Lower lobe of right lung (tissue), 2 donors: Measurements from ENCODE around the gene KIF26B. TPM values are rescaled to one million over a fixed set of nuclear protein-coding genes. Genes with fewer than 3 reads are reported as not detected.

ENCODE experiments used
- ATAC-seq, 2 donors: fragments of 200-7000 bp; cut with Tn5 transposase; one replicate each; pipeline ENCODE4 v1.9.1; 2020 to 2022; ENCODE audit warnings: mild to moderate bottlenecking in 2 of 2, moderate library complexity in 2 of 2
- DNase-seq: peaks from one replicate; pipeline ENCODE4 v3.0.0-alpha.2; 2020
- H3K27ac ChIP-seq: fragments of 200-600 bp; one replicate; pipeline ENCODE4 v1.8.0; 2022
- H3K27me3 ChIP-seq: fragments of 200-600 bp; one replicate; pipeline ENCODE4 v1.8.0; 2022; ENCODE audit warnings: low read depth
- H3K36me3 ChIP-seq: fragments of 200-600 bp; one replicate; pipeline ENCODE4 v1.8.0; 2022; ENCODE audit warnings: mild to moderate bottlenecking
- H3K4me1 ChIP-seq: fragments of 200-600 bp; one replicate; pipeline ENCODE4 v1.8.0; 2022
- H3K4me3 ChIP-seq: fragments of 200-600 bp; one replicate; pipeline ENCODE4 v1.8.0; 2022; ENCODE audit warnings: mild to moderate bottlenecking
- H3K9me3 ChIP-seq: fragments of 200-600 bp; one replicate; pipeline ENCODE4 v1.8.0; 2022
- intact Hi-C: fragments of 100-400 bp; cut with DNase I; formaldehyde crosslinking; loops from one replicate; pipeline ENCODE4 v1.11.0; 2022
- total RNA-seq: library from RNA; stranded (reverse); fragmentation: NEBNext Ultra II Directional; extraction: Animal tissue kit (Norgen Biotek cat#: 25700); gene quantifications from one replicate; pipeline ENCODE4 v1.2.1, GENCODE V29; 2021
- TF ChIP-seq, protein P1 (sequence below): fragments of 200-600 bp; IDR thresholded peaks from one replicate; pipeline ENCODE4 v1.8.0; 2022; ENCODE audit warnings: antibody characterized with exemption, mild to moderate bottlenecking
- donor health status: DM: no; HTN: yes; CAD: no; lungs with severe emphysema.

KIF26B gene
- total RNA-seq, 1 donor from 2014 or later: 1.2 TPM

DNA sequence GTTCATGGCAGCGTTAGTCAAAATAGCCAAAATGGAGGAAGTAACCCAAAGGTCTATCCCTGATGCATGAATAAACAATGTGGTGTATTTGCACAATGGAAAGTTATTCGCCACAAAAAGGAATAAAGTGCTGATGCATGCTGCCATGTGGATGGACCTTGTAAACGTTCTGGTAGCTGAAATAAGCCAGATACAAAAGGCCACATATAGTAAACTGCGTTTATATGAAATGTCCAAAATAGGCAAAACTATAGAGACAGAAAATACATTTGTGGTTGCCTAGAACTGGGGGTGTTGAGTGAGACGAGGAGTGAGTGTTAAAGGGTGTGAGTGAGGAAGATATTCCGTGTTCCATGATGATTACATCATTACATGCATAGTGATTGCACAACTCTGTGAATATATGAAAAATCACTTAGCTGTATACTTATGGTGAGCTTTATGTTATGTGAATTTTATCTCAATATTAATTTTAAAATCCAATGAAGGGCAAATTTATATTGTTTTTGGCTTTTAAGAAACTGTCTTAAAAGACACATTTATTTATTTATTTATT, 321.3 kb downstream of the KIF26B start:
- Histone ChIP-seq H3K27me3 (no peaks in the 10 kb centered on the region), H3K27ac (no peak overlapping the region), H3K9me3 (no peaks in the 10 kb centered on the region), H3K4me1 (no peaks in the 10 kb centered on the region), H3K4me3 (no peak overlapping the region), H3K36me3 (no peaks in the 10 kb centered on the region)
- TF ChIP-seq, protein P1, sequence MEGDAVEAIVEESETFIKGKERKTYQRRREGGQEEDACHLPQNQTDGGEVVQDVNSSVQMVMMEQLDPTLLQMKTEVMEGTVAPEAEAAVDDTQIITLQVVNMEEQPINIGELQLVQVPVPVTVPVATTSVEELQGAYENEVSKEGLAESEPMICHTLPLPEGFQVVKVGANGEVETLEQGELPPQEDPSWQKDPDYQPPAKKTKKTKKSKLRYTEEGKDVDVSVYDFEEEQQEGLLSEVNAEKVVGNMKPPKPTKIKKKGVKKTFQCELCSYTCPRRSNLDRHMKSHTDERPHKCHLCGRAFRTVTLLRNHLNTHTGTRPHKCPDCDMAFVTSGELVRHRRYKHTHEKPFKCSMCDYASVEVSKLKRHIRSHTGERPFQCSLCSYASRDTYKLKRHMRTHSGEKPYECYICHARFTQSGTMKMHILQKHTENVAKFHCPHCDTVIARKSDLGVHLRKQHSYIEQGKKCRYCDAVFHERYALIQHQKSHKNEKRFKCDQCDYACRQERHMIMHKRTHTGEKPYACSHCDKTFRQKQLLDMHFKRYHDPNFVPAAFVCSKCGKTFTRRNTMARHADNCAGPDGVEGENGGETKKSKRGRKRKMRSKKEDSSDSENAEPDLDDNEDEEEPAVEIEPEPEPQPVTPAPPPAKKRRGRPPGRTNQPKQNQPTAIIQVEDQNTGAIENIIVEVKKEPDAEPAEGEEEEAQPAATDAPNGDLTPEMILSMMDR: no peak
- ATAC-seq (no peak), DNase-seq (no peak)
- intact Hi-C loops: no loop called here

DNA sequence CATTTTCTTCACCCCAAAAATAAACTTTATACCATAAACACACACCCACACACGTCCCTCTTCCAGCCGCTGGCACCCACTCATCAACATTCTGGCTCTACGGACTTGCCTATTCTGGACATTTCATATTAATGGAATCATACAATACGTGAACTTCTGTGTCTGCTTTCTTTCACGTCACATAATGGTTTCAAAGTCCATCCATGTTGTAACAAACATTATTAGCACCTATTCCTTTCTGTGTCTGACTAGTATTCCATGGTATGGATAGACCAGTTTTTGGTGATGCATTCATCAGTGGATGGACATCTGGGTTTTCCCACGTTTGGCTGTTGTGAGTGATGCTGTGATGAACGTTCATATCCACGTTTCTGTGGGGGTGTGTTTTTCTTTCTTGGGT, 323.2 kb downstream of the KIF26B start:
- intact Hi-C loops: no loop called here
- H3K27me3 ChIP-seq: no peaks in the 10 kb centered on the region
- no peak for ATAC-seq
- H3K27ac ChIP-seq: no peak overlapping the region
- no peak overlapping the region for H3K4me3 ChIP-seq
- no peaks in the 10 kb centered on the region for H3K9me3 ChIP-seq
- no peaks in the 10 kb centered on the region for H3K36me3 ChIP-seq
- TF ChIP-seq, protein P1: no peak
- H3K4me1 ChIP-seq: no peaks in the 10 kb centered on the region
- no peak for DNase-seq

DNA sequence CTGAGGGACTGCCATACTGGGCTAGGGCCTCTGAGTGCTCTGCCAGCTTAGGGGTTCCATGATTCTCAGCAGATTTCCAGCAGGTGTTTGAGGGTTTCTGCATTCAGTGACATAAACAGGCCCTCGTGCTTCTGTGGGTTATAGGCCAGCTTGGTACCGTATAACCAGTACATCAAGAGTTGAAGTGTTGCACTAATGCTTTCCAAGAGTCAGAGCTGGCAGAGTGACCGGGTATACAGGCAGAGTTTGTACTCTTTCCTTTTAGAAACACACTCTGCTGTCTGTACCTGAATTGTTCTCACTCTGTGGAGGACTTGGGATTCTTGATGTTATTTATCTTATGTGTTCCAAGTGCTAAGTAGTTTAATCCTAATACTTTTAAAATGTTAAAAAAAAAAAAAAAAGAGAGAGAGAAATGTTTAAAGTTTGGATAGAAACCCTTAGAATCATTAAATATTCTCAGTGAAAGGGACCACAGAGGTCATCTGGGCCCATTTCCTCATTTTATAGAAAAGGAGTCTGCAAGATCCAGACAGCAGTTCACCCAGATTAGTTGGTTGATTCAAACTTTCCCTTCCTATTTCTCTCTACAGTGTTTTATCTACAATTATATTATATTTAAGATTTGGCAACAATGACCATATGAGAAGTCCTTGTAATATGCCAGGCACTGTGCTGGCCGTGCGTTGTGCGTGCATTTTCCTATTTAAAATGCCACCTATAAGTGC, 325.8 kb downstream of the KIF26B start:
- no peaks in the 10 kb centered on the region for H3K27me3 ChIP-seq
- H3K27ac ChIP-seq: no peak overlapping the region
- TF ChIP-seq, protein P1: no peak
- ATAC-seq (peak in 1 of 2 donors; percentile 39), DNase-seq (no peak)
- no peaks in the 10 kb centered on the region for H3K9me3 ChIP-seq
- H3K4me3 ChIP-seq: no peak overlapping the region
- intact Hi-C loops: no loop called here
- H3K36me3 ChIP-seq: no peaks in the 10 kb centered on the region
- no peaks in the 10 kb centered on the region for H3K4me1 ChIP-seq

DNA sequence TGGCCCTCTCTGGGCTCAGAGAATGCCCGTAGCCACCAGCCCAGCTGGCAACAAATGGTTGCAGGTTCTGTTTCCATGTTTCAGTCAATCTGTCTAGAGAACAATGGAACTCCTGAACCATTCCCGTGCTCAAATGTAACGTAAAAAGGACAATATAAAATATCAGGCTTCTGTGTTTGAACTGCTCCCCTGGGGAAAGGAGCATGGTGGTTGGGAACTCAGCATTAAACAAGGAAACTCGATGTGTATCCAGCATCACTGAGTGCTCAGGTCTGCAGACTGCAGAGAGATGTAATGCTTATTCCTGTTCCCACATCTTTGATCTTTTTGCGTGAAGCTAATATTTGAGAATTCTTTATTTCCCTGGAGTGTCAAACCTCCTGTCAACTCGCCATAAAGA, 326.5 kb downstream of the KIF26B start:
- H3K4me1 ChIP-seq: peaks cover under 1% of the 10 kb centered on the region
- no peaks in the 10 kb centered on the region for H3K36me3 ChIP-seq
- DNase-seq: no peak
- TF ChIP-seq, protein P1: no peak
- no peaks in the 10 kb centered on the region for H3K27me3 ChIP-seq
- intact Hi-C loops: no loop called here
- no peaks in the 10 kb centered on the region for H3K9me3 ChIP-seq
- ATAC-seq: no peak
- no peak overlapping the region for H3K27ac ChIP-seq
- no peak overlapping the region for H3K4me3 ChIP-seq

DNA sequence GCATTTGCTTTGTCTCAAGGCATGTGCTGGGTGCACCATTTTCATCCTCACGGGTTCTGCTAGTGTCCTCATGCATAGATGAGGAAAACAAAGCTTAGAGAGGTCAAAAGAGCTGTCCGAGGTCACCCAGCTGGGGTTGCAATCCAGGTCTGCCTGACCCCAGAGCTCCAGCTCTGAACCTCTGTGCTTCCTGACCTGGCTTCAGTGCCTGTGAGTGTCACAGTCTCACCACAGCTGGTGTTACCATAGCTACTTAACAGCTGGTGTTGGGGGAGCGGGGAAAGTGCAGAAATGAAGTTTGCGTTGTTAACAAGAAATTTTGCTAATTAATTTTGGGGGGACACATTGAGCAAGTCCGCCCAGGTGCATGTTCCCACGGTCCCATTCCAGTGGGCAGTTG, 328.5 kb downstream of the KIF26B start:
- DNase-seq: no peak
- H3K4me1 ChIP-seq: peaks cover 6% of the 10 kb centered on the region
- no peak overlapping the region for H3K4me3 ChIP-seq
- no peaks in the 10 kb centered on the region for H3K9me3 ChIP-seq
- TF ChIP-seq, protein P1: no peak
- intact Hi-C loops: no loop called here
- no peaks in the 10 kb centered on the region for H3K27me3 ChIP-seq
- no peak overlapping the region for H3K27ac ChIP-seq
- ATAC-seq: no peak
- H3K36me3 ChIP-seq: no peaks in the 10 kb centered on the region
